Measurements from ENCODE around the gene CWF19L2. TPM values are rescaled to one million over a fixed set of nuclear protein-coding genes. Genes with fewer than 3 reads are reported as not detected.
A peak's percentile ranks its signal among the peaks of the same experiment; 100 is the strongest.
"Not testable (repeated sequence)": the region's sequence is repeated elsewhere in the genome, so short reads cannot be mapped to it uniquely, and the experiment has no call there.

Gene CWF19L2
- total RNA-seq, 1 experiment from 2014 or later = 8.6 TPM

DNA sequence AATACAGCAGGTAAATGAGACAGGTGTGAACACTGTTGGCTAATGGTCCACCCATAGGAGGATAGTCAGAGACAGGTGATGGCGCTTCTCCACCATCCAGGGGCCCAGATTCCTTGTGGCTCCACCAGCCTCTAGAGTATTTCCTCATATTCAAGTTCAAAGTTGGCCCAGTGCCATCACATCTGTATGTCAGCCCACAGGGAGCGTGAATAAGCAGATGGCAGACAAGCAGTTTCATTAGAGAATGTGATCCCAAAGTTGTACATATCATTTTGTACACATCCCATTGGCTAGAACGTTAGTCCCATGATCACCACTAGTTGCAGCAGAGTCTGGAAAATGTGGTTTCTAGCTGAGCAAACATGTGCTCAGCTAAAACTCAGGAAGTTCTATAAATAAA is 11.0 kb upstream of the CWF19L2 start:
- ATAC-seq (peak; percentile 31), DNase-seq (no peak)
- Histone ChIP-seq H3K9ac (ENCODE audit: low read length) (no peak overlapping the region), H4K20me1 (ENCODE audit: low read length) (no peaks in the 10 kb centered on the region), H3K4me2 (ENCODE audit: low read length) (no peak overlapping the region), H3K79me2 (ENCODE audit: low read length) (no peaks in the 10 kb centered on the region), H3K27me3 (ENCODE audit: low read length) (peaks cover 30% of the 10 kb centered on the region), H3F3A (ENCODE audit: low read length, unreplicated experiment) (no peaks in the 10 kb centered on the region), H3K9me2 (replicated peaks; ENCODE audit: low read length) (0 out of 2 replicates have a peak, but pooled peaks cover 4% of the 10 kb centered on the region), H2AFZ (ENCODE audit: low read length) (no peak overlapping the region), H3K4me3 (ENCODE audit: low read length) (no peak overlapping the region), H3K4me1 (ENCODE audit: insufficient read depth, low read length) (no peaks in the 10 kb centered on the region), H3K36me3 (ENCODE audit: low read depth, low read length) (no peaks in the 10 kb centered on the region), H3K9me3 (ENCODE audit: low read length) (no peaks in the 10 kb centered on the region), H3K27ac (ENCODE audit: low read length) (no peak overlapping the region)
- CTCF ChIA-PET = no interaction called here
- intact Hi-C loops (cut with micrococcal nuclease) = loop anchor here (5.0 kb wide), 2 partner anchors 79 to 461 kb away; no protein-coding TSS in a partner anchor
- BruUV-seq (replicated peaks) = no TSS peak
- no peak for TF ChIP-seq EZH2 (IDR thresholded peaks at IDR 0.05; ENCODE audit: low read length, unreplicated experiment)
- no peak for TF ChIP-seq CTCF (conservative IDR thresholded peaks at IDR 0.05; ENCODE audit: low read depth, low read length)
- TF ChIP-seq EZH2phosphoT487 (IDR thresholded peaks at IDR 0.05; ENCODE audit: borderline replicate concordance, low read length) = no peak
- POLR2A ChIA-PET (ENCODE audit: unreplicated experiment) = no interaction called here

DNA sequence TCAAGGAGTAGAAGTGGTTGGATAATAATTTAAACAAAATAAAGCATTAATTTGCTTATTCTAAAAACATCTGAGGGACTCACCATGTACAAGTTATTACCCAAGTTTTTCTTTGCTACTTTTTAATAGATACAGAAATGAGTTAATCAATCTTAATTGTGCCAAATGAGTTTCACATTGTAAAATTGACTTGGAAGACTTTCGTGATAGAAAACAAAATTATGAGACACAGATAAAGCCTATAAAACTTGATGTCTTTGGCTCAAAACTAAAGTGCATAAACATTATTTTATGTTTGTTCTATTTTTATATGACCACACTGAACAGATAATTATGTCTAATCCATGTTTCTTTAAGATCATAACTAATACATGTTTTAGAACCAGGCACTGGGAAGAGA is 10.1 kb upstream of the CWF19L2 start:
- no TSS peak for BruUV-seq (replicated peaks)
- no peak for DNase-seq
- ATAC-seq = peak; percentile 44; the same call in 1 of the 2 replicates
- no peak overlapping the region for H3K9ac ChIP-seq (ENCODE audit: low read length)
- 0 out of 2 replicates have a peak, but pooled peaks cover 4% of the 10 kb centered on the region for H3K9me2 ChIP-seq (replicated peaks; ENCODE audit: low read length)
- ChIA-PET POLR2A (ENCODE audit: unreplicated experiment) (no interaction called here), CTCF (no interaction called here)
- no peak overlapping the region for H3K4me3 ChIP-seq (ENCODE audit: low read length)
- H2AFZ ChIP-seq (ENCODE audit: low read length) = no peak overlapping the region
- no peaks in the 10 kb centered on the region for H3F3A ChIP-seq (ENCODE audit: low read length, unreplicated experiment)
- TF ChIP-seq CTCF (conservative IDR thresholded peaks at IDR 0.05; ENCODE audit: low read depth, low read length) (no peak), EZH2 (IDR thresholded peaks at IDR 0.05; ENCODE audit: low read length, unreplicated experiment) (no peak), EZH2phosphoT487 (IDR thresholded peaks at IDR 0.05; ENCODE audit: borderline replicate concordance, low read length) (no peak)
- H3K36me3 ChIP-seq (ENCODE audit: low read depth, low read length) = no peaks in the 10 kb centered on the region
- no peak overlapping the region for H3K4me2 ChIP-seq (ENCODE audit: low read length)
- no peaks in the 10 kb centered on the region for H3K9me3 ChIP-seq (ENCODE audit: low read length)
- H3K27me3 ChIP-seq (ENCODE audit: low read length) = peaks cover 32% of the 10 kb centered on the region
- intact Hi-C loops (cut with micrococcal nuclease) = loop anchor here (5.0 kb wide), 2 partner anchors 80 to 460 kb away; no protein-coding TSS in a partner anchor
- no peaks in the 10 kb centered on the region for H4K20me1 ChIP-seq (ENCODE audit: low read length)
- no peaks in the 10 kb centered on the region for H3K4me1 ChIP-seq (ENCODE audit: insufficient read depth, low read length)
- H3K27ac ChIP-seq (ENCODE audit: low read length) = no peak overlapping the region
- H3K79me2 ChIP-seq (ENCODE audit: low read length) = no peaks in the 10 kb centered on the region

DNA sequence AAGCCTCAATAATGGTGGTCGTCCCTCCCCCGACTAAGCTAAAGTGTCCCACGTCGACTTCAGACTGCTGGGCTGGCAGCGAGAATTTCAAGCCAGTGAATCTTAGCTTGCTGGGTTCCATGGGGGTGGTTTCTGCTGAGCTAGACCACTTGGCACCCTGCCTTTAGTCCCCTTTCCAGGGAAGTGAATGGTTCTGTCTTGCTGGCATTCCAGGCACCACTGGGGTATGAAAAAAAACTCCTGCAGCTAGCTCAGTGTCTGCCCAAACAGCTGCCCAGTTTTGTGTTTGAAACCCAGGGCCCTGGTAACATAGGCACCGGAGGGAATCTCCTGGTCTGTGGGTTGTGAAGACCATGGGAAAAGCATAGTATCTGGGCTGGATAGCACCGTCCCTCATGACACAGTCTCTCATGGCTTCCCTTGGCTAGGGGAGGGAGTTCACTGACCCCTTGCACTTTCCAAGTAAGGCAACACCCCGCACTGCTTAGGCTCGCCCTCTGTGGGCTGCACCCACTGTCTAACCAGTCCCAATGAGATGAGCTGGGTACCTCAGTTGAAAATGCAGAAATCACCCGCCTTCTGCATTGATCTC is 8.7 kb upstream of the CWF19L2 start:
- POLR2A ChIA-PET (ENCODE audit: unreplicated experiment) = not testable (repeated sequence)

More for the DNA sequence above, 8.7 kb upstream of the CWF19L2 start:
- H3K36me3 ChIP-seq (ENCODE audit: low read depth, low read length); H3K9me2 ChIP-seq (replicated peaks; ENCODE audit: low read length); ATAC-seq; H3K27ac ChIP-seq (ENCODE audit: low read length); H3K79me2 ChIP-seq (ENCODE audit: low read length); H3K9me3 ChIP-seq (ENCODE audit: low read length); H4K20me1 ChIP-seq (ENCODE audit: low read length); H2AFZ ChIP-seq (ENCODE audit: low read length); H3K4me1 ChIP-seq (ENCODE audit: insufficient read depth, low read length); DNase-seq; H3F3A ChIP-seq (ENCODE audit: low read length, unreplicated experiment); H3K4me3 ChIP-seq (ENCODE audit: low read length); H3K4me2 ChIP-seq (ENCODE audit: low read length); H3K9ac ChIP-seq (ENCODE audit: low read length); CTCF ChIA-PET; BruUV-seq (replicated peaks): not testable (repeated sequence)
- intact Hi-C loops (cut with micrococcal nuclease) = loop anchor here (5.0 kb wide), 2 partner anchors 81 to 459 kb away; no protein-coding TSS in a partner anchor
- H3K27me3 ChIP-seq (ENCODE audit: low read length) = peaks cover 32% of the 10 kb centered on the region

Data from PC-3 (cell line).